DMS153 treated with DMSO at 0.1 percent for 48 hours (cell line): Measurements from ENCODE around the gene DNAJA2.
A peak's percentile ranks its signal among the peaks of the same experiment; 100 is the strongest.

Experiments
- DNase-seq: peaks from one replicate; lab custom pipeline; 2025; ENCODE audit not compliant: unreplicated experiment; lab: John Stamatoyannopoulos, UW

Gene DNAJA2

GRCh38 chr16:46929378-46930332 is 43.8 kb downstream of the DNAJA2 start:
- DNase-seq, result no peak

GRCh38 chr16:46928811-46929210 is 44.7 kb downstream of the DNAJA2 start:
- no peak for DNase-seq

GRCh38 chr16:46927273-46927672 is 46.2 kb downstream of the DNAJA2 start:
- DNase-seq, result no peak

- no peak for DNase-seq
These were observed 46.8 kb downstream of the DNAJA2 start for GRCh38 chr16:46926470-46927225.

- DNase-seq, result no peak
These were observed 49.1 kb downstream of the DNAJA2 start for GRCh38 chr16:46924402-46924801.

GRCh38 chr16:46923513-46924295 is 49.8 kb downstream of the DNAJA2 start:
- no peak for DNase-seq

GRCh38 chr16:46922239-46922638 is 51.2 kb downstream of the DNAJA2 start:
- DNase-seq, result no peak

- no peak for DNase-seq
These were observed 52.9 kb downstream of the DNAJA2 start for GRCh38 chr16:46920402-46921068.

GRCh38 chr16:46918905-46919792 is 54.3 kb downstream of the DNAJA2 start:
- no peak for DNase-seq

- no peak for DNase-seq
These were observed 55.1 kb downstream of the DNAJA2 start for GRCh38 chr16:46918400-46918799.

GRCh38 chr16:46916980-46917379 is 56.5 kb downstream of the DNAJA2 start:
- no peak for DNase-seq

- no peak for DNase-seq
These were observed 57.9 kb downstream of the DNAJA2 start for GRCh38 chr16:46915483-46916025.

GRCh38 chr16:46914556-46915201 is 58.8 kb downstream of the DNAJA2 start:
- DNase-seq, result no peak

GRCh38 chr16:46911650-46912049 is 61.8 kb downstream of the DNAJA2 start:
- no peak for DNase-seq

GRCh38 chr16:46911038-46911437 is 62.4 kb downstream of the DNAJA2 start:
- no peak for DNase-seq

GRCh38 chr16:46908540-46909372 is 64.7 kb downstream of the DNAJA2 start:
- peak; percentile 14 for DNase-seq

- DNase-seq, result no peak
These were observed 66.3 kb downstream of the DNAJA2 start for GRCh38 chr16:46907061-46907774.
